Measurements from ENCODE around the gene IL12RB2. TPM values are rescaled to one million over a fixed set of nuclear protein-coding genes. Genes with fewer than 3 reads are reported as not detected.

Gene IL12RB2
- total and polyA plus RNA-seq, 2 donors (not counting 3 experiments of a cell fraction or from before 2014, with no cell fraction given), result 0.42 TPM; not detected in 1

DNA sequence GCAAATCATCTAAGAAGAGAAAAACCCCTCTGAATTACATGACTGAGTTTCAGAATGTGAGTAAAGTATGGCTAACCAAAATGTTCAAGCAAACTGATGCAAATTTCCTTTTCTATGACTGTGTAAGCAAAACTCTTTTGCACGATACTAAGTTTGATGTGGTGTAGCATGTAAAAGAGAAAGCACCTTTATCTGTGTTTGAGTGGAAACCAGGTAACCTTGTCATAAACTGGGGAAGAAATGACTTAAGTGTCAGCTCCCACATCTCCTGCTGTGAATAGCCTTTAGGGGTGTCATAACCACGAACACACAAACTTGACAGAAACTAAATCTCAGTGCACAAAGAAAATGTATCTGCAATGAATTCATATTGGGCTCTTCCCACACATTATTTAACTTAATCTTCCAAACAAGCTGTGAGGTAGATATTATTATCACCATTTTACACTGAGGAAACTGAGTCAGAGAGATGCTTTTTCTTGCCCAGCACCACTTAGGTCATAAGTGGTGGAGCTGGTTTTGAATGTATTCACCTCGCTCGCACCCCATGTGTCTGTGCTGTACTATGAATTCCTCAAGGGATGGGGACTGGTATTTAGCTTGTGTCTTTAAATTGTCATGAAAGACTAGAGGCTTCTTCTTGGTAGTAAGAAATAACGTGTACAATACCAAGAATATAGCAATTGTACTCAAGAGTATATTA is 32.9 kb upstream of the IL12RB2 start:
- CTCF ChIA-PET, result no interaction called here

More for the DNA sequence above, 32.9 kb upstream of the IL12RB2 start:
- Histone ChIP-seq H4K20me1 (replicated peaks; ENCODE audit: control insufficient read depth, extremely low read depth, insufficient read depth, low read length) (no peaks in the 10 kb centered on the region), H2AFZ (ENCODE audit: low read depth, low read length) (no peak overlapping the region), H3K4me3 (replicated peaks in 1 of 3; ENCODE audit: insufficient read depth in 1 of 3, low read depth in 1 of 3, low read length in 3 of 3) (no peak overlapping the region), H3K9ac (replicated peaks; ENCODE audit: extremely low read depth, insufficient read depth, low read length) (no peak overlapping the region), H3K4me2 (ENCODE audit: insufficient read depth, low read length) (no peak overlapping the region), H3K27ac (ENCODE audit: insufficient read depth, low read depth, low read length) (no peak overlapping the region), H3K9me1 (replicated peaks; ENCODE audit: control insufficient read depth, extremely low read depth, insufficient read depth, low read length) (no peaks in the 10 kb centered on the region), H3K9me3 (replicated peaks; ENCODE audit: control insufficient read depth, insufficient read depth, low read length) (no peaks in the 10 kb centered on the region), H3K79me2 (ENCODE audit: control insufficient read depth, insufficient read depth, low read length) (no peaks in the 10 kb centered on the region), H3K27me3 (ENCODE audit: control insufficient read depth in 2 of 2, insufficient read depth in 2 of 2, low read length in 2 of 2) (peaks cover 0 to 6% of the 10 kb centered on the region in 2 experiments), H3K36me3 (ENCODE audit: control insufficient read depth in 2 of 2, extremely low read depth in 1 of 2, insufficient read depth in 2 of 2, low read length in 2 of 2) (no peaks in the 10 kb centered on the region), H3K4me1 (ENCODE audit: control insufficient read depth, extremely low read depth, insufficient read depth, low read length) (no peaks in the 10 kb centered on the region)
- FAIRE-seq (no peak), DNase-seq (ENCODE audit: low read depth, low spot score) (no peak)
- dilution Hi-C loops (cut with MboI; ENCODE audit: extremely low pct_ligation_motif_present, low sequenced_read_pairs), result no loop called here
- TF ChIP-seq POLR2AphosphoS5 (IDR thresholded peaks at IDR 0.05; ENCODE audit: insufficient read depth, low read depth, low read length) (no peak), EZH2 (IDR thresholded peaks at IDR 0.05; ENCODE audit: borderline replicate concordance, low read depth, low read length, severe bottlenecking) (no peak), MYC (IDR thresholded peaks at IDR 0.05; ENCODE audit: low read depth, low read length) (no peak), FOS (IDR thresholded peaks at IDR 0.05; ENCODE audit: borderline replicate concordance, insufficient read depth, low read length) (no peak), POLR2A (IDR thresholded peaks at IDR 0.05; ENCODE audit: low read depth, low read length) (no peak), GATA2 (IDR thresholded peaks at IDR 0.05; ENCODE audit: insufficient read depth, insufficient read length, low read depth, low read length) (no peak), JUN (IDR thresholded peaks at IDR 0.05; ENCODE audit: borderline replicate concordance, insufficient read depth, insufficient read length, low read depth) (no peak)
- TF ChIP-seq, protein P1, sequence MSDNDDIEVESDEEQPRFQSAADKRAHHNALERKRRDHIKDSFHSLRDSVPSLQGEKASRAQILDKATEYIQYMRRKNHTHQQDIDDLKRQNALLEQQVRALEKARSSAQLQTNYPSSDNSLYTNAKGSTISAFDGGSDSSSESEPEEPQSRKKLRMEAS (IDR thresholded peaks at IDR 0.05; ENCODE audit: insufficient read depth, insufficient read length), result no peak
- TF ChIP-seq, protein P2, sequence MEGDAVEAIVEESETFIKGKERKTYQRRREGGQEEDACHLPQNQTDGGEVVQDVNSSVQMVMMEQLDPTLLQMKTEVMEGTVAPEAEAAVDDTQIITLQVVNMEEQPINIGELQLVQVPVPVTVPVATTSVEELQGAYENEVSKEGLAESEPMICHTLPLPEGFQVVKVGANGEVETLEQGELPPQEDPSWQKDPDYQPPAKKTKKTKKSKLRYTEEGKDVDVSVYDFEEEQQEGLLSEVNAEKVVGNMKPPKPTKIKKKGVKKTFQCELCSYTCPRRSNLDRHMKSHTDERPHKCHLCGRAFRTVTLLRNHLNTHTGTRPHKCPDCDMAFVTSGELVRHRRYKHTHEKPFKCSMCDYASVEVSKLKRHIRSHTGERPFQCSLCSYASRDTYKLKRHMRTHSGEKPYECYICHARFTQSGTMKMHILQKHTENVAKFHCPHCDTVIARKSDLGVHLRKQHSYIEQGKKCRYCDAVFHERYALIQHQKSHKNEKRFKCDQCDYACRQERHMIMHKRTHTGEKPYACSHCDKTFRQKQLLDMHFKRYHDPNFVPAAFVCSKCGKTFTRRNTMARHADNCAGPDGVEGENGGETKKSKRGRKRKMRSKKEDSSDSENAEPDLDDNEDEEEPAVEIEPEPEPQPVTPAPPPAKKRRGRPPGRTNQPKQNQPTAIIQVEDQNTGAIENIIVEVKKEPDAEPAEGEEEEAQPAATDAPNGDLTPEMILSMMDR (IDR thresholded peaks at IDR 0.05; ENCODE audit: extremely low read depth in 1 of 2, insufficient read depth in 1 of 2, low read depth in 1 of 2, low read length in 2 of 2), result no peak
- intact Hi-C loops (cut with micrococcal nuclease), result no loop called here
- POLR2A ChIA-PET, result no interaction called here
- BruUV-seq (replicated peaks), result no TSS peak

Data from endothelial cell of umbilical vein (primary cell).